ENCODE data around the gene VMP1.

GRCh38 chr17:59671386-59671785, 36.1 kb upstream of the VMP1 start:
- TF ChIP-seq POLR2AphosphoS5 (IDR thresholded peaks at IDR 0.05; ENCODE audit: low read depth) (no peak), CTCF (IDR thresholded peaks at IDR 0.05; ENCODE audit: insufficient read depth, low read length) (no peak), GABPA (IDR thresholded peaks at IDR 0.05; ENCODE audit: low read depth) (no peak)
